GM21619 (cell line): ENCODE data around the gene DEPP1.

Experiments
- ATAC-seq: cut with Tn5 transposase; IDR thresholded peaks from one replicate; pipeline ENCODE4 v1.9.1; 2021; ENCODE audit not compliant: unreplicated experiment

DEPP1 gene

GRCh38 chr10:44955413-44956070 is 23.1 kb downstream of the DEPP1 start:
- no peak for ATAC-seq

DNA sequence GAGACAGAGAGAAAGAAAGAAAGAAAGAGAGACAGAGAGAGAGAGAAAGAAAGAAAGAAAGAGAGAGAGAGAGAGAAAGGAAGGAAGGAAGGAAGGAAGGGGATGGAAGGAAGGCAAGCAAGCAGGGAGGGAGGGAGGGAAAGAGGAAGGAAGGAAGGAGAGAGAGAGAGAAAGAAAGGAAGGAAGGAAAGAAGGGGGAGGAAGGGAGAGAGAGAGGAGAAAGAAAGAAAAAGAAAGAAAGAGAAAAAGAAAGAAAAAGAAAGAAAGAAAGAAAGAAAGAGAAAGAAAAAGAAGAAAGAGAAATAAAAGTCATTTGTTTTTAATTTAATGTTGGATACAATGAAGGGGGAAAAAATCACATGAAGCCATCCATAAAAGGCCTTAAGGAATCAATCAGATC is 23.6 kb downstream of the DEPP1 start:
- ATAC-seq: no peak

DNA sequence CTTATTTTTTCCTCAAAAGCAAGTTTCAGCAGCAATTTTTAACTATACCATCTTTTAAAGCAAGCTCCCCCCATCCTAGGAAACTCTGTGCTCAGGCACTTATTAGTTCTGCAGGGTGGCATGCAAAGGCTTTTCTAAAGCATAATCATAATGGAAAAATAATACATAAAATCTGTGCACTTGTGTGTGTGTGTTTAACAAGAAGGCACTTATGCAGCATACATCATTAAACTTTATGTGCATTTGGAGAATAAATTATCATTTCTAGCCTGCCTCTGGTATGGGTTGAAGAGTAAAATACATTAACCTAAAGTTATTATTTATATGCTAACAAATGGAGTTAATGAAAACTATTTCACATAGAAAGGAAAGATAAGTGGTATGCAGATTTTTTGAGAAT is 24.6 kb downstream of the DEPP1 start:
- ATAC-seq: no peak

- no peak for ATAC-seq
These were observed 25.8 kb downstream of the DEPP1 start for GRCh38 chr10:44952779-44953231.

- ATAC-seq: no peak
These were observed 26.9 kb downstream of the DEPP1 start for GRCh38 chr10:44951576-44952226.

- ATAC-seq: no peak
These were observed 28.0 kb downstream of the DEPP1 start for GRCh38 chr10:44950326-44951225.

DNA sequence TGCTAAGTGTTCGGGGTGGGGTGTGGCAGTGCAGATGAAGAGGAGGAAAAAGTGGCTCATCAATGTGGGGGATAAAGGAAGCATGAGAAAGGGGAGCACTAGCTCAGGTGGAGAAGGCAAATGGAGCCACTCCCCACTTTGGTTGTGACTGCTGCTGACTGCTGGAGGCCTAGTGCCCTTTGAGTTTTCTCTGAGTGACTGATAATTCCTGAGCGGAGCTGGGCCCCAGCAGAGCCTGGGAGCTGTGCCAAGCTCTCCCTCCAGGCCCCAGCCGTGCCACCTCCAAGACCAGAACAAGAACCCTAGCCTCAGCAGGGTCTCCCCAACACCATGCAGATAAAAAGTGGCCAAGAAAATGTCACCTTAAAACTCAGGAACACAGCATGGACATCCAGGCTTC is 28.7 kb downstream of the DEPP1 start:
- no peak for ATAC-seq

- ATAC-seq: no peak
These were observed 29.3 kb downstream of the DEPP1 start for GRCh38 chr10:44949127-44949802.

- no peak for ATAC-seq
These were observed 30.0 kb downstream of the DEPP1 start for GRCh38 chr10:44948642-44949041.

GRCh38 chr10:44947371-44948152 is 31.0 kb downstream of the DEPP1 start:
- ATAC-seq: peak; percentile 57

DNA sequence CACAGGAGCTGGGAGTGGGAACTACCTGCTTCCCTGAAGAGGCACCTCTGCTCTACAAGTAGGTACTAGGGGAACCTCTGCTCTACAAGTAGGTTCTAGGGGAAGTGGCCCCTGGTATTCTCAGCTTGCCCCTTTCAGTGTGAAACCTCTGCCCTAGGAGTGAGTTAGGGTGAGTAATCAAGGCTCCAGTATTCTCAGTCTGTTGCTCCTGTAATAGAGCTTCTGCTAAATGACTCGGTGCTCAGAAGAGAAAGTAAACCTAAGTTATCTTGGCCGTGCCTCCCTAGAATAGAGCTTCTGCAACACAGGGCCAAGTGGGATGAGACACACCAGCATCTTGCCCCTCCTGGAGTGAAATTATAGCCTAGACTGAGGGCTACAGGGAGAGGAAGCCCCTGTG is 32.4 kb downstream of the DEPP1 start:
- peak; percentile 62 for ATAC-seq

DNA sequence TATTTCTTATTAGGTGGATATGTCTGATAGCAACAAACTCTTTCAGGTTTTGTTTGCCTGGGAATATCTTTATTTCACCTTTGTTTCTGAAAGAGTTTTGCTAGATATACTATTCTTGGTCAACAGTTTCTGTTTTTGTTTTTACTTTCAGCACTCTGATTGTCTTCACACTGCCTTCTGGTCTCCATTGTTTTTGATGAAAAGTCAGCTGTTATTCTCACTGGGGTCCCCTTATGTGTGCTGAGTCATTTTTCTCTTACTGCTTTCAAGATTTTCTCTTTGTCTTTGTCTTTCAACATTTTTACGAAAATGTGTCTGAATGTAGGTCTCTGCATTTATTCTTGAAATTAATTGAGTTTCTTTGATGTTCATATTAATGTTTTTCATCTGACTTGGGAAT is 34.3 kb downstream of the DEPP1 start:
- ATAC-seq: no peak

DNA sequence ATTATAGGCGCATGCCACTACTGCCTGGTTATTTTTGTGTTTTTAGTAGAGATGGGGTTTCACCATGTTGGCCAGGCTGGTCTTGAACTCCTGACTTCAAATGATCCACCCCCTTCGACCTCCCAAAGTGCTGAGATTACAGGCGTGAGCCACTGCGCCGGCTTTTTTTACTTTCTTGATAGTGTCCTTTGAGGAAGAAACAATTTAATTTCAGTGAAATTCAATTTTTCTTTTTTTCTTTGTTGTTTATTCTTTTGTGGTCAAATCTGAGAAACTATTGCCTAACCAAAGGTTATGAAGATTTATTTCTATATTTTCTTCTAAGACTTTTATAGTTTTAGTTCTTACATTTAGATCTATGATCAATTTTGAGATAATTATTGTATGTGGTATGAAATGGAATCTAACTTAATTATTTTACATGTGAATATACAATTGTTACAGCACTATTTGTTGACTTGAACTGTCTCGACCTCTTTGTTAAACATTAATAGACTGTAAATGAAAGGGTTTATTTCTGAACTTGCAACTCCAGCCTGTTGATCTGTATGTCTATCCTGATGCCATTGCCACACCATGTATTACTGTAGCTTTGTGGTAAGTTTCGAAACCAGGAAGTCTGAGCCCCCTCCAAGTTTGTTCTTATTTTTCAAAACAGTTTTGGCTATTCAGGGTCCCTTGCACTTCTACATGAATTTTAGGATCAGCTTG is 38.8 kb downstream of the DEPP1 start:
- ATAC-seq: no peak

- ATAC-seq: no peak
These were observed 39.7 kb downstream of the DEPP1 start for GRCh38 chr10:44938956-44939355.

- ATAC-seq: no peak
These were observed 41.2 kb downstream of the DEPP1 start for GRCh38 chr10:44937196-44938005.

DNA sequence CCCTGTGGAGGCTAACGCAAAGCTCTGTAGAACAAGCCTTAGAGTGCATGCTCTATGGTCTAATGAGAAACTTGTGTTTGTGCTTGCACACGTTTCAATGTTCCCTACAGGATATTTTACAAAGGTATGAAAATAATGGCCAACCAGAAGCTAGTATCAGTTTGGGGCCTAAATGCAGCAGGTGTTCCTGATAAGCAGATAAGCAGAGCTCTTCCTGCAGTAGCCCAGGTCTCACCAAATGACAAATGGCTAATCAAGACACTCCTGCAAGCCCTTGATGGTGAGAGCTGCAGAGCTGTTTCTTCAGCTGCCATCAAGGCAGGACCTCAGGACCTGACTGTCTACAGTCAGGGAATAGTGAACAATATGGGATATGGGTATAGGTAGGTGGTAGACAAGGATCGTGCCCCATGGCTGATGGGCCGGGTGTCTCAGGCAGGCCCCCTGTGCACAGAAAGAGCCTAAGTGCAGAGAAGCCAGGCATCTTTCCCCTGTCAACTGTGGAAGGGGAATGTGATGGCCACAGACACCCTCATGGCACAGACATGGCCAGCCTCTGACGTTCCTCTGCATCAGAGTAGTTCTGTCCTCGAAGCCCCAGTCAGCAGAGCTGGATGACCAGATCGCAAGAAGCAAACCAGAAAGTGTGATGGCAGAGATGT is 42.2 kb downstream of the DEPP1 start:
- ATAC-seq: no peak

DNA sequence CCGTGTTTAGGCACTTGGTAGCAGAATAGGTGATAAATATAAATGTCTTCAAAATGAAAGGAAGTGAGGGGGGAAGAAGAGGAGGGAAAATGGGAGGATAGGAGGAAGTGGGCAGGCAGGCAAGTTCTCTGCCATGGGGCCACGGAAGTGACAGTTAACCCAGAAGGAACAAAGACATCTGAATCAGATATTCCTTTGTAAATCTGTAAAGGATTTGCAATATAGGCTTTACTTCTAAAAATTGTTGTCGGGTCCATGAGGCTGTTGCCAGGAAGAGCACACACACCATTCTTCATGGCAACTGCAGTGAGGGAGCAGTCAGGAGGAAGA is 42.7 kb downstream of the DEPP1 start:
- ATAC-seq: no peak

- no peak for ATAC-seq
These were observed 43.2 kb downstream of the DEPP1 start for GRCh38 chr10:44935201-44935965.
